IgD-negative memory B cell (primary cell): ENCODE data around the gene ASPDH. TPM values are rescaled to one million over a fixed set of nuclear protein-coding genes. Genes with fewer than 3 reads are reported as not detected.
"Not testable (repeated sequence)": the region's sequence is repeated elsewhere in the genome, so short reads cannot be mapped to it uniquely, and the experiment has no call there.

ENCODE experiments used
- H3K27ac Mint-ChIP-seq, 3 donors: one replicate each; pipeline ENCODE4 v1.8.0; 2020 to 2022; ENCODE audit warnings: mild to moderate bottlenecking in 3 of 3, mixed read lengths in 3 of 3, moderate library complexity in 1 of 3
- H3K27me3 Mint-ChIP-seq: one replicate; pipeline ENCODE4 v1.8.0; 2021; ENCODE audit warnings: mixed read lengths
- H3K36me3 Mint-ChIP-seq: one replicate; pipeline ENCODE4 v1.8.0; 2020; ENCODE audit warnings: mild to moderate bottlenecking, mixed read lengths
- H3K4me1 Mint-ChIP-seq, 3 donors: one replicate each; pipeline ENCODE4 v1.8.0; 2020 to 2022; ENCODE audit warnings: mixed read lengths in 3 of 3, mild to moderate bottlenecking in 1 of 3
- H3K4me3 Mint-ChIP-seq, 4 donors: one replicate each; pipeline ENCODE4 v1.8.0; 2020 to 2022; ENCODE audit warnings: mild to moderate bottlenecking in 4 of 4, mixed read lengths in 4 of 4, moderate library complexity in 3 of 4
- H3K9me3 Mint-ChIP-seq, 3 donors: one replicate each; pipeline ENCODE4 v1.8.0; 2020 to 2021; ENCODE audit warnings: mixed read lengths in 3 of 3, mild to moderate bottlenecking in 1 of 3
- polyA plus RNA-seq: library from polyadenylated mRNA; unstranded; fragments of 300-500 nt; fragmentation: Illumina TruSeq; gene quantifications from one replicate; pipeline ENCODE4 v1.2.3, GENCODE V29; 2021

Gene ASPDH
- polyA plus RNA-seq, 1 donor from 2014 or later, result not detected

- Mint-ChIP-seq H3K4me1 (peaks cover 0 to 2% (median 1%) of the 10 kb centered on the region in 3 donors), H3K4me3 (no peak overlapping the region), H3K9me3 (peaks cover 13 to 20% (median 14%) of the 10 kb centered on the region in 3 donors), H3K27me3 (peaks cover 20% of the 10 kb centered on the region), H3K27ac (no peak overlapping the region), H3K36me3 (no peaks in the 10 kb centered on the region)
Observed at GRCh38 chr19:50534478-50534877, 20.8 kb upstream of the ASPDH start.

GRCh38 chr19:50532952-50533351, 19.2 kb upstream of the ASPDH start:
- H3K9me3 Mint-ChIP-seq, result peaks cover 13 to 20% (median 14%) of the 10 kb centered on the region in 3 donors
- H3K4me3 Mint-ChIP-seq, result no peak overlapping the region
- no peaks in the 10 kb centered on the region for H3K36me3 Mint-ChIP-seq
- peaks cover 17% of the 10 kb centered on the region for H3K27me3 Mint-ChIP-seq
- peaks cover 0 to 2% (median 1%) of the 10 kb centered on the region in 3 donors for H3K4me1 Mint-ChIP-seq
- H3K27ac Mint-ChIP-seq, result no peak overlapping the region

- H3K9me3 Mint-ChIP-seq, result peaks cover 13 to 20% (median 14%) of the 10 kb centered on the region in 3 donors
- no peaks in the 10 kb centered on the region for H3K4me1 Mint-ChIP-seq
- H3K27me3 Mint-ChIP-seq, result peaks cover 9% of the 10 kb centered on the region
- peak overlapping the region in 1 of 4 donors; percentile 41 for H3K4me3 Mint-ChIP-seq
- no peak overlapping the region for H3K27ac Mint-ChIP-seq
- H3K36me3 Mint-ChIP-seq, result no peaks in the 10 kb centered on the region
Observed at GRCh38 chr19:50531171-50531612, 17.5 kb upstream of the ASPDH start.

GRCh38 chr19:50528052-50528451, 14.3 kb upstream of the ASPDH start:
- not testable (repeated sequence) for H3K36me3 Mint-ChIP-seq, H3K27ac Mint-ChIP-seq, H3K9me3 Mint-ChIP-seq, H3K4me3 Mint-ChIP-seq, H3K4me1 Mint-ChIP-seq
- H3K27me3 Mint-ChIP-seq, result peaks cover 10% of the 10 kb centered on the region

GRCh38 chr19:50522881-50523280, 9.2 kb upstream of the ASPDH start:
- Mint-ChIP-seq H3K27me3 (peaks cover 2% of the 10 kb centered on the region), H3K36me3 (no peaks in the 10 kb centered on the region), H3K4me3 (no peak overlapping the region), H3K9me3 (no peaks in the 10 kb centered on the region), H3K4me1 (no peaks in the 10 kb centered on the region), H3K27ac (no peak overlapping the region)

- no peak overlapping the region for H3K27ac Mint-ChIP-seq
- no peak overlapping the region for H3K4me3 Mint-ChIP-seq
- H3K4me1 Mint-ChIP-seq, result no peaks in the 10 kb centered on the region
- no peaks in the 10 kb centered on the region for H3K9me3 Mint-ChIP-seq
- no peaks in the 10 kb centered on the region for H3K36me3 Mint-ChIP-seq
- H3K27me3 Mint-ChIP-seq, result peaks cover 2% of the 10 kb centered on the region
Observed at GRCh38 chr19:50520822-50521465, 7.2 kb upstream of the ASPDH start.

GRCh38 chr19:50519006-50519575, 5.4 kb upstream of the ASPDH start:
- H3K27ac Mint-ChIP-seq, result no peak overlapping the region
- H3K4me1 Mint-ChIP-seq, result no peaks in the 10 kb centered on the region
- H3K4me3 Mint-ChIP-seq, result no peak overlapping the region
- H3K27me3 Mint-ChIP-seq, result peaks cover 9% of the 10 kb centered on the region
- H3K9me3 Mint-ChIP-seq, result no peaks in the 10 kb centered on the region
- H3K36me3 Mint-ChIP-seq, result no peaks in the 10 kb centered on the region

- no peaks in the 10 kb centered on the region for H3K9me3 Mint-ChIP-seq
- H3K27me3 Mint-ChIP-seq, result peaks cover 9% of the 10 kb centered on the region
- H3K4me3 Mint-ChIP-seq, result peak overlapping the region in 1 of 4 donors; percentile 45
- H3K27ac Mint-ChIP-seq, result no peak overlapping the region
- no peaks in the 10 kb centered on the region for H3K4me1 Mint-ChIP-seq
- no peaks in the 10 kb centered on the region for H3K36me3 Mint-ChIP-seq
Observed at GRCh38 chr19:50518091-50519005, 4.6 kb upstream of the ASPDH start.

GRCh38 chr19:50517704-50518075, 4.0 kb upstream of the ASPDH start:
- H3K27ac Mint-ChIP-seq, result no peak overlapping the region
- H3K9me3 Mint-ChIP-seq, result no peaks in the 10 kb centered on the region
- no peaks in the 10 kb centered on the region for H3K4me1 Mint-ChIP-seq
- no peak overlapping the region for H3K4me3 Mint-ChIP-seq
- peaks cover 7% of the 10 kb centered on the region for H3K27me3 Mint-ChIP-seq
- no peaks in the 10 kb centered on the region for H3K36me3 Mint-ChIP-seq

GRCh38 chr19:50516964-50517703, 3.4 kb upstream of the ASPDH start:
- Mint-ChIP-seq H3K4me3 (no peak overlapping the region), H3K36me3 (no peaks in the 10 kb centered on the region), H3K9me3 (no peaks in the 10 kb centered on the region), H3K4me1 (no peaks in the 10 kb centered on the region), H3K27me3 (peaks cover 7% of the 10 kb centered on the region), H3K27ac (no peak overlapping the region)

- Mint-ChIP-seq H3K4me3 (no peak overlapping the region), H3K27ac (no peak overlapping the region), H3K27me3 (peaks cover 7% of the 10 kb centered on the region), H3K36me3 (no peaks in the 10 kb centered on the region), H3K4me1 (peaks cover 0 to 4% (median 2%) of the 10 kb centered on the region in 3 donors), H3K9me3 (no peaks in the 10 kb centered on the region)
Observed at GRCh38 chr19:50516456-50516855, 2.7 kb upstream of the ASPDH start.

- Mint-ChIP-seq H3K27me3 (peaks cover 7% of the 10 kb centered on the region), H3K27ac (no peak overlapping the region), H3K9me3 (no peaks in the 10 kb centered on the region), H3K4me3 (no peak overlapping the region), H3K36me3 (no peaks in the 10 kb centered on the region), H3K4me1 (peaks cover 4 to 13% (median 7%) of the 10 kb centered on the region in 3 donors)
Observed at GRCh38 chr19:50515168-50515561, 1.5 kb upstream of the ASPDH start.

GRCh38 chr19:50514346-50515167, 844 bp upstream of the ASPDH start:
- Mint-ChIP-seq H3K36me3 (no peaks in the 10 kb centered on the region), H3K4me3 (no peak overlapping the region), H3K4me1 (peaks cover 4 to 13% (median 7%) of the 10 kb centered on the region in 3 donors), H3K27ac (peak overlapping the region in 1 of 3 donors; percentile 92), H3K27me3 (peaks cover 7% of the 10 kb centered on the region), H3K9me3 (no peaks in the 10 kb centered on the region)
